Fibroblast of villous mesenchyme (primary cell): Measurements from ENCODE around the gene GIMAP2. TPM values are rescaled to one million over a fixed set of nuclear protein-coding genes. Genes with fewer than 3 reads are reported as not detected.

Experiments
- DNase-seq: peaks from one replicate; pipeline ENCODE4 v3.0.0-alpha.2; 2010; ENCODE audit warnings: low read depth
- H3K4me3 ChIP-seq: 2 replicates; pipeline ENCODE4 v1.5.1; 2011; ENCODE audit warnings: low read depth, mild to moderate bottlenecking, low read length
- CTCF ChIP-seq: IDR thresholded peaks from 2 replicates; pipeline ENCODE4 v1.5.1; 2012; ENCODE audit warnings: low read depth, mild to moderate bottlenecking, low read length; ENCODE audit not compliant: insufficient read depth
- total RNA-seq: library from RNA; depleted of rRNA; stranded (reverse); fragments of >200 nt; gene quantifications from 2 replicates; pipeline ENCODE4 v1.2.3, GENCODE V29; 2012

Gene GIMAP2
- total RNA-seq, 1 donor: 2.6 TPM

- TF ChIP-seq CTCF: no peak
- no peak for DNase-seq
- H3K4me3 ChIP-seq: no peak overlapping the region
Observed at GRCh38 chr7:150716939-150717338, 31.4 kb downstream of the GIMAP2 start.

- TF ChIP-seq CTCF: no peak
Observed at GRCh38 chr7:150717814-150718420, 32.4 kb downstream of the GIMAP2 start.

GRCh38 chr7:150719436-150719835 lies 33.9 kb downstream of the GIMAP2 start:
- DNase-seq: no peak
- TF ChIP-seq CTCF: no peak
- no peak overlapping the region for H3K4me3 ChIP-seq

More at GRCh38 chr7:150717814-150718420, 32.4 kb downstream of the GIMAP2 start:
- DNase-seq: no peak
- no peak overlapping the region for H3K4me3 ChIP-seq

GRCh38 chr7:150719960-150720891 lies 34.7 kb downstream of the GIMAP2 start:
- no peak overlapping the region for H3K4me3 ChIP-seq
- no peak for DNase-seq
- no peak for TF ChIP-seq CTCF

GRCh38 chr7:150721970-150722373 lies 36.5 kb downstream of the GIMAP2 start:
- no peak for DNase-seq
- TF ChIP-seq CTCF: no peak
- H3K4me3 ChIP-seq: no peak overlapping the region

GRCh38 chr7:150722431-150722931 lies 37.0 kb downstream of the GIMAP2 start:
- DNase-seq: no peak

More at GRCh38 chr7:150722431-150722931, 37.0 kb downstream of the GIMAP2 start:
- H3K4me3 ChIP-seq: no peak overlapping the region
- no peak for TF ChIP-seq CTCF
